Measurements from ENCODE around the gene INSYN2B.

The INSYN2B gene

GRCh38 chr5:169988206-169988605 lies 7.9 kb upstream of the INSYN2B start:
- Histone ChIP-seq H3K4me1 (ENCODE audit: insufficient read depth, low read length, severe bottlenecking) (no peaks in the 10 kb centered on the region), H3K27ac (ENCODE audit: low read depth, low read length, poor library complexity, severe bottlenecking) (no peak overlapping the region), H4K20me1 (ENCODE audit: insufficient read depth, low read length) (no peaks in the 10 kb centered on the region), H3K4me2 (ENCODE audit: low read length) (no peak overlapping the region), H3K9ac (ENCODE audit: low read length) (no peak overlapping the region), H3K9me2 (ENCODE audit: low read depth, low read length) (no peaks in the 10 kb centered on the region), H3K79me2 (ENCODE audit: insufficient read depth, low read length) (no peaks in the 10 kb centered on the region), H3F3A (ENCODE audit: insufficient read depth, low read length) (no peaks in the 10 kb centered on the region), H2AFZ (ENCODE audit: low read length) (no peak overlapping the region), H3K36me3 (ENCODE audit: insufficient read depth, low read length) (peaks cover 68% of the 10 kb centered on the region; the same call in 1 of the 2 replicates), H3K9me3 (ENCODE audit: low read length) (no peaks in the 10 kb centered on the region), H3K4me3 (ENCODE audit: low read depth, low read length, poor library complexity, severe bottlenecking) (no peak overlapping the region), H3K27me3 (ENCODE audit: insufficient read depth, low read length) (no peaks in the 10 kb centered on the region)
- TF ChIP-seq EZH2 (IDR thresholded peaks at IDR 0.05; ENCODE audit: borderline replicate concordance, low read length) (no peak), CTCF (IDR thresholded peaks at IDR 0.05; ENCODE audit: low read length) (no peak)

- Histone ChIP-seq H3K36me3 (ENCODE audit: insufficient read depth, low read length) (peaks cover 18% of the 10 kb centered on the region; the same call in 1 of the 2 replicates), H3K9me2 (ENCODE audit: low read depth, low read length) (no peaks in the 10 kb centered on the region), H3K9ac (ENCODE audit: low read length) (no peak overlapping the region), H3K79me2 (ENCODE audit: insufficient read depth, low read length) (no peaks in the 10 kb centered on the region), H3K4me3 (ENCODE audit: low read depth, low read length, poor library complexity, severe bottlenecking) (no peak overlapping the region), H2AFZ (ENCODE audit: low read length) (no peak overlapping the region), H4K20me1 (ENCODE audit: insufficient read depth, low read length) (no peaks in the 10 kb centered on the region), H3K27ac (ENCODE audit: low read depth, low read length, poor library complexity, severe bottlenecking) (no peak overlapping the region), H3K9me3 (ENCODE audit: low read length) (no peaks in the 10 kb centered on the region), H3K4me1 (ENCODE audit: insufficient read depth, low read length, severe bottlenecking) (peaks cover 11% of the 10 kb centered on the region), H3K27me3 (ENCODE audit: insufficient read depth, low read length) (no peaks in the 10 kb centered on the region), H3F3A (ENCODE audit: insufficient read depth, low read length) (no peaks in the 10 kb centered on the region), H3K4me2 (ENCODE audit: low read length) (no peak overlapping the region; the same call in 1 of the 2 replicates)
- TF ChIP-seq EZH2 (IDR thresholded peaks at IDR 0.05; ENCODE audit: borderline replicate concordance, low read length) (no peak), CTCF (IDR thresholded peaks at IDR 0.05; ENCODE audit: low read length) (no peak)
Observed at GRCh38 chr5:169979871-169980270, 424 bp downstream of the INSYN2B start.

GRCh38 chr5:169978714-169979113 lies 1.6 kb downstream of the INSYN2B start:
- Histone ChIP-seq H3K79me2 (ENCODE audit: insufficient read depth, low read length) (no peaks in the 10 kb centered on the region), H3F3A (ENCODE audit: insufficient read depth, low read length) (no peaks in the 10 kb centered on the region), H3K9ac (ENCODE audit: low read length) (no peak overlapping the region), H3K36me3 (ENCODE audit: insufficient read depth, low read length) (peaks cover 10% of the 10 kb centered on the region; the same call in 1 of the 2 replicates), H3K4me2 (ENCODE audit: low read length) (no peak overlapping the region), H3K9me3 (ENCODE audit: low read length) (no peaks in the 10 kb centered on the region), H4K20me1 (ENCODE audit: insufficient read depth, low read length) (no peaks in the 10 kb centered on the region), H3K4me3 (ENCODE audit: low read depth, low read length, poor library complexity, severe bottlenecking) (no peak overlapping the region), H2AFZ (ENCODE audit: low read length) (no peak overlapping the region), H3K4me1 (ENCODE audit: insufficient read depth, low read length, severe bottlenecking) (peaks cover 11% of the 10 kb centered on the region), H3K27ac (ENCODE audit: low read depth, low read length, poor library complexity, severe bottlenecking) (no peak overlapping the region), H3K27me3 (ENCODE audit: insufficient read depth, low read length) (no peaks in the 10 kb centered on the region), H3K9me2 (ENCODE audit: low read depth, low read length) (no peaks in the 10 kb centered on the region)
- TF ChIP-seq CTCF (IDR thresholded peaks at IDR 0.05; ENCODE audit: low read length) (no peak), EZH2 (IDR thresholded peaks at IDR 0.05; ENCODE audit: borderline replicate concordance, low read length) (no peak)

All from OCI-LY1 (cell line).